A549 (cell line): ENCODE data around the gene MAPT. TPM values are rescaled to one million over a fixed set of nuclear protein-coding genes. Genes with fewer than 3 reads are reported as not detected.

Experiments used
- ATAC-seq, 2 experiments: fragments of 200-7000 bp in 1 of 2; fragments of >200 bp in 1 of 2; cut with Nextera tagmentation in 1 of 2; cut with Tn5 transposase in 1 of 2; 3 replicates each; pipeline versions ENCODE4 v1.8.0 to v1.9.1; 2018 to 2020; ENCODE audit warnings: mild to moderate bottlenecking in 1 of 2, moderate library complexity in 1 of 2
- CTCF ChIA-PET: fragments of 300-600 bp; sonication (Branson Sonifier 250); formaldehyde crosslinking; extraction: SDS; loops from one replicate; lab custom pipeline; 2021; ENCODE audit warnings: antibody characterized with exemption, inconsistent platforms; lab: Yijun Ruan, JAX
- POLR2A ChIA-PET: fragments of 350-600 bp; formaldehyde crosslinking; extraction: SDS; loops from one replicate; lab custom pipeline; 2021; ENCODE audit warnings: antibody characterized with exemption, inconsistent platforms; lab: Yijun Ruan, JAX
- DNase-seq, 2 experiments: peaks; one replicate each; pipeline versions ENCODE4 v3.0.0 to v3.0.0-alpha.2; 2011 to 2016; ENCODE audit warnings: low read depth in 1 of 2, low spot score in 1 of 2
- FAIRE-seq: peaks from 2 replicates; lab custom pipeline; 2011; peaks lifted over from hg19 to GRCh38; lab: Jason Lieb, UNC
- H3K27ac ChIP-seq, 2 experiments: fragments of >200 bp; sonication (Bioruptor Twin); formaldehyde crosslinking; 3 replicates each; pipeline ENCODE4 v1.5.1; 2016 to 2017
- H3K4me1 ChIP-seq: fragments of >200 bp; sonication (Bioruptor Twin); formaldehyde crosslinking; 3 replicates; pipeline ENCODE4 v1.6.1; 2016
- H3K4me2 ChIP-seq: fragments of >200 bp; sonication (Bioruptor Twin); formaldehyde crosslinking; 3 replicates; pipeline ENCODE4 v1.6.1; 2016
- H3K4me3 ChIP-seq: fragments of >200 bp; sonication (Bioruptor Twin); formaldehyde crosslinking; 3 replicates; pipeline ENCODE4 v1.5.1; 2016
- H3K9me3 ChIP-seq: fragments of >200 bp; sonication (Bioruptor Twin); formaldehyde crosslinking; 3 replicates; pipeline ENCODE4 v1.6.1; 2016
- CBX2 ChIP-seq: fragments of 200-600 bp; sonication (generic); IDR thresholded peaks from 2 replicates; pipeline ENCODE4 v1.6.1; 2016; ENCODE audit warnings: low read depth, mild to moderate bottlenecking, borderline replicate concordance
- CBX8 ChIP-seq: fragments of 200-600 bp; sonication (generic); IDR thresholded peaks from 2 replicates; pipeline ENCODE4 v1.6.1; 2016
- CHD4 ChIP-seq: fragments of 200-600 bp; sonication (generic); IDR thresholded peaks from 2 replicates; pipeline ENCODE4 v1.6.1; 2016; ENCODE audit warnings: antibody characterized with exemption, mild to moderate bottlenecking, borderline replicate concordance
- FOSL2 ChIP-seq, 2 experiments: fragments of 450-650 bp in 1 of 2; fragments of >200 bp in 1 of 2; sonication (Bioruptor Twin) in 1 of 2; formaldehyde crosslinking; IDR thresholded peaks; 2 replicates each; pipeline versions ENCODE4 v1.5.0 to v1.6.1; 2016 to 2020; ENCODE audit warnings: mild to moderate bottlenecking in 1 of 2, moderate library complexity in 1 of 2
- HDAC2 ChIP-seq: fragments of 200-600 bp; sonication (generic); IDR thresholded peaks from 2 replicates; pipeline ENCODE4 v1.6.1; 2016
- HOXB5 ChIP-seq: fragments of 250-450 bp; sonication (Bioruptor Pico); IDR thresholded peaks from 2 replicates; pipeline ENCODE4 v1.5.0; 2020; ENCODE audit warnings: mild to moderate bottlenecking, moderate library complexity
- MAZ ChIP-seq: fragments of 150-350 bp; IDR thresholded peaks from 2 replicates; pipeline ENCODE4 v1.6.1; 2014; ENCODE audit warnings: antibody characterized with exemption, low read depth, low read length, borderline replicate concordance
- NFE2L2 ChIP-seq: fragments of 150-350 bp; conservative IDR thresholded peaks from 2 replicates; pipeline ENCODE4 v1.6.1; 2014; ENCODE audit warnings: low read length
- NPAS2 ChIP-seq: fragments of 250-450 bp; sonication (Bioruptor Pico); IDR thresholded peaks from 2 replicates; pipeline ENCODE4 v1.8.0; 2022; ENCODE audit warnings: mild to moderate bottlenecking, moderate library complexity, borderline replicate concordance
- PHF8 ChIP-seq: fragments of 200-600 bp; sonication (generic); IDR thresholded peaks from 2 replicates; pipeline ENCODE4 v1.6.1; 2016; ENCODE audit warnings: low read depth, mild to moderate bottlenecking, antibody characterized with exemption, moderate library complexity, borderline replicate concordance
- POLR2A ChIP-seq: IDR thresholded peaks from 2 replicates; pipeline ENCODE4 v1.6.1; 2012; ENCODE audit warnings: mild to moderate bottlenecking, low read length
- RCOR1 ChIP-seq: fragments of 150-350 bp; IDR thresholded peaks from 2 replicates; pipeline ENCODE4 v1.6.1; 2014; ENCODE audit warnings: antibody characterized with exemption, low read length, low read depth
- TP53 ChIP-seq: fragments of 250-450 bp; sonication (Bioruptor Pico); IDR thresholded peaks from 2 replicates; pipeline ENCODE4 v1.5.0; 2021; ENCODE audit warnings: mild to moderate bottlenecking, moderate library complexity
- ZC3H11A ChIP-seq: fragments of 450-650 bp; IDR thresholded peaks from 2 replicates; pipeline ENCODE4 v1.6.1; 2014; ENCODE audit warnings: antibody characterized with exemption, mild to moderate bottlenecking
- WGBS: methylation state at CpG from one replicate; pipeline ENCODE4 v1.1.6; 2017; ENCODE audit errors: missing lambda C conversion rate; 5-methylcytosine and 5-hydroxymethylcytosine counted together
- polyA plus RNA-seq, 4 experiments: library from polyadenylated mRNA; depleted of rRNA in 3 of 4; stranded (reverse); fragments of >200 nt; fragmentation: RNase III in 1 of 4; extraction: RNeasy Plus Mini Kit Qiagen cat#74134 plus additional on column Dnase treatment in 1 of 4; gene quantifications; 2 replicates in 3 of 4; 3 replicates in 1 of 4; pipeline ENCODE4 v1.2.3, GENCODE V29; 2011 to 2017
- TF ChIP-seq, protein P1 (sequence below): IDR thresholded peaks from 2 replicates; pipeline ENCODE4 v1.6.1; 2012
- TF ChIP-seq, protein P2 (sequence below): fragments of >200 bp; sonication (Bioruptor Twin); formaldehyde crosslinking; IDR thresholded peaks from 3 replicates; pipeline ENCODE4 v1.5.1; 2016
- TF ChIP-seq, protein P3 (sequence below): fragments of >200 bp; sonication (Bioruptor Twin); formaldehyde crosslinking; IDR thresholded peaks from 3 replicates; pipeline ENCODE4 v1.6.1; 2016
- TF ChIP-seq, protein P4 (sequence below): fragments of >200 bp; sonication (Bioruptor Twin); formaldehyde crosslinking; IDR thresholded peaks from 2 replicates; pipeline ENCODE4 v1.6.1; 2016
- TF ChIP-seq, protein P5 (sequence below): fragments of 150-350 bp; IDR thresholded peaks from 2 replicates; pipeline ENCODE4 v1.6.1; 2014; ENCODE audit warnings: low read depth, mild to moderate bottlenecking, low read length
- TF ChIP-seq, protein P6 (sequence below): fragments of 250-450 bp; sonication (Bioruptor Pico); IDR thresholded peaks from 2 replicates; pipeline ENCODE4 v1.5.0; 2020; ENCODE audit warnings: low read depth, mild to moderate bottlenecking, moderate library complexity

MAPT gene
- polyA plus RNA-seq, 2 of the 4 experiments (the other 2 are of a cell fraction) = 1.2 to 1.6 TPM

DNA sequence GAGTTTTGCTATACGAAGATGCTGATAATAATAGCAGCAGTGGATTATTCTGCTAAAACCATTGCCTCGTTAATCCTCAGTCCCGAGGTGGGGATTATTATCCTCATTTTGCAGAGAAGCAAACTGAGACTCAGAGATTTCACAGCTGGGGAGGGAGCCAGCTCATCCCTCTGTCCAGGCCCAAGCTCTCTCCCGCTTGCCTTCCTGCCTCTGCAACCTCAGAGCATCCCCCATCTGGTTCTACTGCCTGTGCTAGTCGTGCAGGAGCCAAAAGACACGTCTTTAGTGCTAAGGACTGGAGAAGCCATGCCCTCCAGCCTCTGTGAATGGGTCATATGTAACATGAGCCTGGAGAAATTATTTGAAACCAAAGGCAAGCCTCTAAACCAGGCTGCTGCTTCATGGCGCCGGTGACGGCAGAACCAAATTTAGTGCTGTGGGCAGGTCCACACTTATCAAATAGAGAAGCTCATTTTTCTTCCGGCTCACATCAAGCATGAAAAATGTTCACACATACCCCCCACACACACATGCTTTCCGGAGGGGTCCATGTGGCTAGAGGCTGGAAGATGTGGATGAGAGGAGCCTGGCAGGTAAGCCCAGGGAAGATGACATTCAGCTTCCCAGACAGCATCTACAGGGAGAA, 13.5 kb downstream of the MAPT start:
- DNase-seq (no peak), FAIRE-seq (no peak), ATAC-seq (no peak)
- WGBS = 61% methylated on average over 11 of the region's 11 CpGs
- no peak overlapping the region for H3K4me2 ChIP-seq
- POLR2A ChIA-PET = no interaction called here
- no peak overlapping the region for H3K27ac ChIP-seq
- peaks cover 6% of the 10 kb centered on the region; the same call in 2 of the 3 replicates for H3K9me3 ChIP-seq
- CTCF ChIA-PET = interaction anchor here (0.9 to 2.5 kb wide), 6 partner anchors 9 to 268 kb away, joined by 3 to 10 read pairs (median 6); partner anchors contain the start of gene MAPT
- no peak overlapping the region for H3K4me3 ChIP-seq
- TF ChIP-seq, protein P1, sequence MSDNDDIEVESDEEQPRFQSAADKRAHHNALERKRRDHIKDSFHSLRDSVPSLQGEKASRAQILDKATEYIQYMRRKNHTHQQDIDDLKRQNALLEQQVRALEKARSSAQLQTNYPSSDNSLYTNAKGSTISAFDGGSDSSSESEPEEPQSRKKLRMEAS = no peak
- no peak for TF ChIP-seq FOSL2 (IDR thresholded peaks at IDR 0.05)
- no peak for TF ChIP-seq FOSL2 (CRISPR knock-in tag; IDR thresholded peaks at IDR 0.05)
- no peak for TF ChIP-seq RCOR1
- no peak for TF ChIP-seq HDAC2
- TF ChIP-seq PHF8 = no peak
- TF ChIP-seq, protein P2, sequence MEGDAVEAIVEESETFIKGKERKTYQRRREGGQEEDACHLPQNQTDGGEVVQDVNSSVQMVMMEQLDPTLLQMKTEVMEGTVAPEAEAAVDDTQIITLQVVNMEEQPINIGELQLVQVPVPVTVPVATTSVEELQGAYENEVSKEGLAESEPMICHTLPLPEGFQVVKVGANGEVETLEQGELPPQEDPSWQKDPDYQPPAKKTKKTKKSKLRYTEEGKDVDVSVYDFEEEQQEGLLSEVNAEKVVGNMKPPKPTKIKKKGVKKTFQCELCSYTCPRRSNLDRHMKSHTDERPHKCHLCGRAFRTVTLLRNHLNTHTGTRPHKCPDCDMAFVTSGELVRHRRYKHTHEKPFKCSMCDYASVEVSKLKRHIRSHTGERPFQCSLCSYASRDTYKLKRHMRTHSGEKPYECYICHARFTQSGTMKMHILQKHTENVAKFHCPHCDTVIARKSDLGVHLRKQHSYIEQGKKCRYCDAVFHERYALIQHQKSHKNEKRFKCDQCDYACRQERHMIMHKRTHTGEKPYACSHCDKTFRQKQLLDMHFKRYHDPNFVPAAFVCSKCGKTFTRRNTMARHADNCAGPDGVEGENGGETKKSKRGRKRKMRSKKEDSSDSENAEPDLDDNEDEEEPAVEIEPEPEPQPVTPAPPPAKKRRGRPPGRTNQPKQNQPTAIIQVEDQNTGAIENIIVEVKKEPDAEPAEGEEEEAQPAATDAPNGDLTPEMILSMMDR = no peak
- TF ChIP-seq, protein P3, sequence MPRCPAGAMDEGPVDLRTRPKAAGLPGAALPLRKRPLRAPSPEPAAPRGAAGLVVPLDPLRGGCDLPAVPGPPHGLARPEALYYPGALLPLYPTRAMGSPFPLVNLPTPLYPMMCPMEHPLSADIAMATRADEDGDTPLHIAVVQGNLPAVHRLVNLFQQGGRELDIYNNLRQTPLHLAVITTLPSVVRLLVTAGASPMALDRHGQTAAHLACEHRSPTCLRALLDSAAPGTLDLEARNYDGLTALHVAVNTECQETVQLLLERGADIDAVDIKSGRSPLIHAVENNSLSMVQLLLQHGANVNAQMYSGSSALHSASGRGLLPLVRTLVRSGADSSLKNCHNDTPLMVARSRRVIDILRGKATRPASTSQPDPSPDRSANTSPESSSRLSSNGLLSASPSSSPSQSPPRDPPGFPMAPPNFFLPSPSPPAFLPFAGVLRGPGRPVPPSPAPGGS = no peak
- no peak for TF ChIP-seq POLR2A
- TF ChIP-seq ZC3H11A = no peak
- no peak for TF ChIP-seq CBX2
- TF ChIP-seq CBX8 = no peak
- TF ChIP-seq, protein P4, sequence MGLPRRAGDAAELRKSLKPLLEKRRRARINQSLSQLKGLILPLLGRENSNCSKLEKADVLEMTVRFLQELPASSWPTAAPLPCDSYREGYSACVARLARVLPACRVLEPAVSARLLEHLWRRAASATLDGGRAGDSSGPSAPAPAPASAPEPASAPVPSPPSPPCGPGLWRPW = no peak
- TF ChIP-seq MAZ = no peak
- no peak for TF ChIP-seq NFE2L2
- no peak for TF ChIP-seq TP53 (CRISPR knock-in tag)
- H3K4me1 ChIP-seq = 0 out of 3 replicates have a peak, but pooled peaks cover 4% of the 10 kb centered on the region

DNA sequence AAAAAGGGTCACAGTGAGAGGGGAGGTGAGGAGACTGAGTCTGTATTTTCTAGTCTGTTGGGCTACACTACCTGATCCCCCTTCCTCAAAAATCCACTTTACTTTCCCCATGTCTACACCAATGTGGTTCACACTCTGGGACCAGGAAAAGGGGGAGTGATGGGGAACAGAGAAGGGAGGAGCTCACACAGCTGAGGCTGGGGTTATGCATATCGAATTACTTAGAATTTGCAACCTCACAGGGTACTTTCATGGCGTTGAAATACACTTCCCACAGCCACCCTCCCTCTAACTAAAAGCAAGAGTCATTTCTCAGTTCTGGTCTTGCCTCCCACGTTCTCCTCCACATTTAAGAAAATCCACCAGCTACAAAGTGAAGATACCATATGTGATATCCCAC, 14.1 kb downstream of the MAPT start:
- H3K4me3 ChIP-seq = no peak overlapping the region
- H3K4me2 ChIP-seq = no peak overlapping the region
- H3K4me1 ChIP-seq = no peaks in the 10 kb centered on the region
- POLR2A ChIA-PET = no interaction called here
- no peak for FAIRE-seq
- no peak for TF ChIP-seq NPAS2 (CRISPR knock-in tag)
- TF ChIP-seq CBX8 = no peak
- TF ChIP-seq CHD4 = no peak
- no peak for TF ChIP-seq HOXB5 (CRISPR knock-in tag)
- TF ChIP-seq, protein P5, sequence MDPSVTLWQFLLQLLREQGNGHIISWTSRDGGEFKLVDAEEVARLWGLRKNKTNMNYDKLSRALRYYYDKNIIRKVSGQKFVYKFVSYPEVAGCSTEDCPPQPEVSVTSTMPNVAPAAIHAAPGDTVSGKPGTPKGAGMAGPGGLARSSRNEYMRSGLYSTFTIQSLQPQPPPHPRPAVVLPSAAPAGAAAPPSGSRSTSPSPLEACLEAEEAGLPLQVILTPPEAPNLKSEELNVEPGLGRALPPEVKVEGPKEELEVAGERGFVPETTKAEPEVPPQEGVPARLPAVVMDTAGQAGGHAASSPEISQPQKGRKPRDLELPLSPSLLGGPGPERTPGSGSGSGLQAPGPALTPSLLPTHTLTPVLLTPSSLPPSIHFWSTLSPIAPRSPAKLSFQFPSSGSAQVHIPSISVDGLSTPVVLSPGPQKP = no peak
- TF ChIP-seq, protein P6, sequence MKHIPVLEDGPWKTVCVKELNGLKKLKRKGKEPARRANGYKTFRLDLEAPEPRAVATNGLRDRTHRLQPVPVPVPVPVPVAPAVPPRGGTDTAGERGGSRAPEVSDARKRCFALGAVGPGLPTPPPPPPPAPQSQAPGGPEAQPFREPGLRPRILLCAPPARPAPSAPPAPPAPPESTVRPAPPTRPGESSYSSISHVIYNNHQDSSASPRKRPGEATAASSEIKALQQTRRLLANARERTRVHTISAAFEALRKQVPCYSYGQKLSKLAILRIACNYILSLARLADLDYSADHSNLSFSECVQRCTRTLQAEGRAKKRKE (CRISPR knock-in tag) = no peak
- TF ChIP-seq HDAC2 = no peak
- no peak for TF ChIP-seq ZC3H11A
- H3K9me3 ChIP-seq = peaks cover 6% of the 10 kb centered on the region; the same call in 2 of the 3 replicates
- WGBS = 18% methylated on average over 3 of the region's 3 CpGs
- no peak overlapping the region for H3K27ac ChIP-seq
- DNase-seq = no peak
- ATAC-seq = no peak; a peak in 1 of 6 replicates
- CTCF ChIA-PET = interaction anchor here (0.9 to 2.5 kb wide), 5 partner anchors 9 to 41 kb away, joined by 3 to 10 read pairs (median 6); partner anchors contain the start of gene MAPT
